ENCODE results near the gene TUBGCP5.

DNA sequence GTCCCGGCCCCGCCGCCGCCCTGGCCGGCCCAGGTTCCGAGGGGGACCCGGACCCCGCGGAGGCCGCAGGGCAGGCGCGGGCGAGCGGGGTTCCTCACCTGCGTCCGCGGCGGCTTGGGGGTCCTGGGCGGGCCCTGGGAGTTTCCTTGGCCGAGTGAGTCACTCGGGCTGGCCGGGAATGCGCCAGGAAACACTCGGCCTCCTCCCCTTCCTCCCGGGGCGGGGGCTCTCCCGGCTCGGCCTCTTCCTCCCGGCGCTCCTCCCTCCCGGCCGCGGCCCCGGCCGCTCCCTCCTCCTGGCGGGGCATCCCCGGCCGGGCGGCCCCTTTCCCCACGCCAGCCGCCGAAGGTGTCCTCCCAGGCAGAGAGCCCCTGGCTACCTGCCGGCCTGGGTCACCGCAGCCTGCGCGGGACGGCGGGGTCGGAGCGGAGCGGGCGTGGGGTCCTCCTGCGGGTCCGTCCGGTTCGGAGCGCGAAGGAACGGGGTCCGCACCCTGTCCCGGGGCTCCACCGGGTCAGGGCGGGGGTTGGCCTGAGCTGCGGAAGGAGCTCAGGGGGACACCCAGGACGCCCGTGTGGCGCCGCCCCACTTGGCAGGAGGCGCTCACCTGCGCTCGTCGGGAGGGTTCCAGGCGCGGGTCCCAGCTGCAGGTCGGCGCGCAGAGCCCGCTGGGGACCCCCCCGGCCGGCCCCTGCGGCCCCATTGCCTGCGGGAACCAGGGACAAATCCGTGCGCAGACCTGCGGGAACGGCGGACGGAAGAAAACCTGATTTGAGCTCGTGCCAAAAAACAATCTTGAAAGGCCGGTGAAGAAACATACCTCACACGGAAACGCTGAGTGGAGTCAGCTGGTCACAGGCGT is 58.9 kb downstream of the TUBGCP5 start, which contains the start of gene CYFIP1:
- TF ChIP-seq, protein P1, sequence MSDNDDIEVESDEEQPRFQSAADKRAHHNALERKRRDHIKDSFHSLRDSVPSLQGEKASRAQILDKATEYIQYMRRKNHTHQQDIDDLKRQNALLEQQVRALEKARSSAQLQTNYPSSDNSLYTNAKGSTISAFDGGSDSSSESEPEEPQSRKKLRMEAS (IDR thresholded peaks at IDR 0.05; ENCODE audit: low read depth, low read length): no peak
- TF ChIP-seq FOXM1 (IDR thresholded peaks at IDR 0.05; ENCODE audit: low read depth, low read length): no peak
- TF ChIP-seq POLR2A (IDR thresholded peaks at IDR 0.05; ENCODE audit: low read depth, low read length): peak; percentile 57
- TF ChIP-seq, protein P2, sequence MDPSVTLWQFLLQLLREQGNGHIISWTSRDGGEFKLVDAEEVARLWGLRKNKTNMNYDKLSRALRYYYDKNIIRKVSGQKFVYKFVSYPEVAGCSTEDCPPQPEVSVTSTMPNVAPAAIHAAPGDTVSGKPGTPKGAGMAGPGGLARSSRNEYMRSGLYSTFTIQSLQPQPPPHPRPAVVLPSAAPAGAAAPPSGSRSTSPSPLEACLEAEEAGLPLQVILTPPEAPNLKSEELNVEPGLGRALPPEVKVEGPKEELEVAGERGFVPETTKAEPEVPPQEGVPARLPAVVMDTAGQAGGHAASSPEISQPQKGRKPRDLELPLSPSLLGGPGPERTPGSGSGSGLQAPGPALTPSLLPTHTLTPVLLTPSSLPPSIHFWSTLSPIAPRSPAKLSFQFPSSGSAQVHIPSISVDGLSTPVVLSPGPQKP (IDR thresholded peaks at IDR 0.05; ENCODE audit: low read depth, low read length): no peak
- no peak for TF ChIP-seq EP300 (IDR thresholded peaks at IDR 0.05; ENCODE audit: borderline replicate concordance in 1 of 2, control insufficient read depth in 1 of 2, low read depth in 2 of 2, low read length in 2 of 2)
